ENCODE measurements around the gene KIAA0319L.

DNA sequence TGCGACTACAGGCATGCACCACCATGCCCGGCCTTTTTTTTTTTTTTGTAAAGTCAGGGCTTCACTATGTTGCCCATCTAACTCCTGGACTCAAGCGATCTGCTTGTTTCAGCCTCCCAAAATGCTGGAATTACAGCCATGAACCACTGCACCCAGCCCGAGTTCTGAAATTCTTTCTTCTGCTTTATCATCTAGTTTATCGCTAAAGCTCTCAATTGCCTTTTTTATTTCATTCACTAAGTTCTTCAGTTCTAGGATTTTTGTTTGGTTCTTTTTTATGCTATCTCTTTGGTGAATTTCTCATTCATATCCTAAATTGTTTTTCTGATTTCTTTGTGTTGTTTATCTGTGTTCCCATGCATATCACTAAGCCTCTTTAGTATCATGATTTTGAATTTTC lies 27.0 kb downstream of the KIAA0319L start:
- TF ChIP-seq POLR2A (IDR thresholded peaks at IDR 0.05; ENCODE audit: low read length) (no peak), GATA1 (IDR thresholded peaks at IDR 0.05; ENCODE audit: low read depth, low read length) (no peak)

Measured in erythroblast (primary cell).